HL-60 (cell line): ENCODE results near the gene ELF2.

Source experiments
- DNase-seq, 2 experiments: peaks; one replicate each; pipeline ENCODE4 v3.0.0-alpha.2; 2010 to 2020; ENCODE audit warnings: low read depth in 1 of 2, low spot score in 1 of 2
- H3K27ac ChIP-seq: fragments of 250-450 bp; sonication (Bioruptor Pico); replicated peaks from 2 replicates; pipeline ENCODE4 v1.5.1; 2020; ENCODE audit warnings: mild to moderate bottlenecking, moderate library complexity
- H3K27me3 ChIP-seq: fragments of 250-450 bp; sonication (Bioruptor Pico); 2 replicates; pipeline ENCODE4 v1.5.1; 2021; ENCODE audit warnings: mild to moderate bottlenecking, moderate library complexity; ENCODE audit not compliant: insufficient read depth, poor library complexity, severe bottlenecking
- H3K4me3 ChIP-seq: replicated peaks from 2 replicates; pipeline ENCODE4 v1.5.1; 2011; ENCODE audit warnings: mild to moderate bottlenecking, control low read depth, low read length; ENCODE audit not compliant: insufficient read depth
- GABPA ChIP-seq: IDR thresholded peaks from 2 replicates; pipeline ENCODE4 v1.6.1; 2012; ENCODE audit warnings: low read depth
- POLR2AphosphoS5 ChIP-seq: IDR thresholded peaks from 2 replicates; pipeline ENCODE4 v1.6.1; 2012; ENCODE audit warnings: low read depth
- SPI1 ChIP-seq: IDR thresholded peaks from 2 replicates; pipeline ENCODE4 v1.6.1; 2012; ENCODE audit warnings: low read depth, mild to moderate bottlenecking, borderline replicate concordance
- TF ChIP-seq, protein P1 (sequence below): IDR thresholded peaks from 2 replicates; pipeline ENCODE4 v1.6.1; 2012; ENCODE audit warnings: low read depth; ENCODE audit not compliant: insufficient replicate concordance
- TF ChIP-seq, protein P2 (sequence below): IDR thresholded peaks from one replicate; pipeline ENCODE4 v1.5.1; 2011; ENCODE audit warnings: low read length, control low read depth, inconsistent platforms; ENCODE audit not compliant: insufficient read depth

The ELF2 gene

DNA sequence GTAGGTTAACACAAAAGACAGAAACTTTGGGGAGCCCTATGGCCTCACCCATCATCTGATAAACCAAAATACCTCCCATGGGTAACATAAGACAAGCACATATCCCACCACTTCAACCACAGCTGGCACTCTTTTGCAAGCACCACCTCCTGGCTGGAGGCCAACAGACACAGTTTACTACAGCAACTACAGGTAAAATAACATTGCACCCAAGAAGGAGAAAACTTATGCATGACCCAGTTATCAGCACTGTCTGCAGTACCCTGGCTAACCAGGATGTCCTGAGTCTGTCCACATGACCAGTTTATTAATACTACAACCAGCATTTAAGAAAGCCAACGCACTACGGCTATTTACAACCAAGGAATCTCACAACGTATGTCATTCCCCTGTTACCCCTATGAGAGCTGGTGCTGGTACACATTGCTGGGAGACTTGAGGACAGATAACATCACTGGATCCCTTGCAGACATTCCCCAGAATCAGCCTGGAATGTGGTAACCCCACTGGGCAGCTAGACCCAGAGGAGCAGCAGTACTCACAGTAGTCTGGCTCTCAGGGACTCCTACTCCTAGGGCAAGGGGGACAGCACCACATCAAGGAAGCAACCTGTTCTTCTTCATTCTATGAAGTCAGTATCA, 32.0 kb downstream of the ELF2 start:
- Histone ChIP-seq H3K27me3 (no peaks in the 10 kb centered on the region), H3K4me3 (no peak overlapping the region), H3K27ac (no peak overlapping the region)
- TF ChIP-seq, protein P1, sequence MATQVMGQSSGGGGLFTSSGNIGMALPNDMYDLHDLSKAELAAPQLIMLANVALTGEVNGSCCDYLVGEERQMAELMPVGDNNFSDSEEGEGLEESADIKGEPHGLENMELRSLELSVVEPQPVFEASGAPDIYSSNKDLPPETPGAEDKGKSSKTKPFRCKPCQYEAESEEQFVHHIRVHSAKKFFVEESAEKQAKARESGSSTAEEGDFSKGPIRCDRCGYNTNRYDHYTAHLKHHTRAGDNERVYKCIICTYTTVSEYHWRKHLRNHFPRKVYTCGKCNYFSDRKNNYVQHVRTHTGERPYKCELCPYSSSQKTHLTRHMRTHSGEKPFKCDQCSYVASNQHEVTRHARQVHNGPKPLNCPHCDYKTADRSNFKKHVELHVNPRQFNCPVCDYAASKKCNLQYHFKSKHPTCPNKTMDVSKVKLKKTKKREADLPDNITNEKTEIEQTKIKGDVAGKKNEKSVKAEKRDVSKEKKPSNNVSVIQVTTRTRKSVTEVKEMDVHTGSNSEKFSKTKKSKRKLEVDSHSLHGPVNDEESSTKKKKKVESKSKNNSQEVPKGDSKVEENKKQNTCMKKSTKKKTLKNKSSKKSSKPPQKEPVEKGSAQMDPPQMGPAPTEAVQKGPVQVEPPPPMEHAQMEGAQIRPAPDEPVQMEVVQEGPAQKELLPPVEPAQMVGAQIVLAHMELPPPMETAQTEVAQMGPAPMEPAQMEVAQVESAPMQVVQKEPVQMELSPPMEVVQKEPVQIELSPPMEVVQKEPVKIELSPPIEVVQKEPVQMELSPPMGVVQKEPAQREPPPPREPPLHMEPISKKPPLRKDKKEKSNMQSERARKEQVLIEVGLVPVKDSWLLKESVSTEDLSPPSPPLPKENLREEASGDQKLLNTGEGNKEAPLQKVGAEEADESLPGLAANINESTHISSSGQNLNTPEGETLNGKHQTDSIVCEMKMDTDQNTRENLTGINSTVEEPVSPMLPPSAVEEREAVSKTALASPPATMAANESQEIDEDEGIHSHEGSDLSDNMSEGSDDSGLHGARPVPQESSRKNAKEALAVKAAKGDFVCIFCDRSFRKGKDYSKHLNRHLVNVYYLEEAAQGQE, result no peak
- TF ChIP-seq POLR2AphosphoS5 (no peak), SPI1 (no peak), GABPA (no peak)
- TF ChIP-seq, protein P2, sequence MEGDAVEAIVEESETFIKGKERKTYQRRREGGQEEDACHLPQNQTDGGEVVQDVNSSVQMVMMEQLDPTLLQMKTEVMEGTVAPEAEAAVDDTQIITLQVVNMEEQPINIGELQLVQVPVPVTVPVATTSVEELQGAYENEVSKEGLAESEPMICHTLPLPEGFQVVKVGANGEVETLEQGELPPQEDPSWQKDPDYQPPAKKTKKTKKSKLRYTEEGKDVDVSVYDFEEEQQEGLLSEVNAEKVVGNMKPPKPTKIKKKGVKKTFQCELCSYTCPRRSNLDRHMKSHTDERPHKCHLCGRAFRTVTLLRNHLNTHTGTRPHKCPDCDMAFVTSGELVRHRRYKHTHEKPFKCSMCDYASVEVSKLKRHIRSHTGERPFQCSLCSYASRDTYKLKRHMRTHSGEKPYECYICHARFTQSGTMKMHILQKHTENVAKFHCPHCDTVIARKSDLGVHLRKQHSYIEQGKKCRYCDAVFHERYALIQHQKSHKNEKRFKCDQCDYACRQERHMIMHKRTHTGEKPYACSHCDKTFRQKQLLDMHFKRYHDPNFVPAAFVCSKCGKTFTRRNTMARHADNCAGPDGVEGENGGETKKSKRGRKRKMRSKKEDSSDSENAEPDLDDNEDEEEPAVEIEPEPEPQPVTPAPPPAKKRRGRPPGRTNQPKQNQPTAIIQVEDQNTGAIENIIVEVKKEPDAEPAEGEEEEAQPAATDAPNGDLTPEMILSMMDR, result no peak
- DNase-seq, result peak in 1 of 2 experiments; percentile 53

DNA sequence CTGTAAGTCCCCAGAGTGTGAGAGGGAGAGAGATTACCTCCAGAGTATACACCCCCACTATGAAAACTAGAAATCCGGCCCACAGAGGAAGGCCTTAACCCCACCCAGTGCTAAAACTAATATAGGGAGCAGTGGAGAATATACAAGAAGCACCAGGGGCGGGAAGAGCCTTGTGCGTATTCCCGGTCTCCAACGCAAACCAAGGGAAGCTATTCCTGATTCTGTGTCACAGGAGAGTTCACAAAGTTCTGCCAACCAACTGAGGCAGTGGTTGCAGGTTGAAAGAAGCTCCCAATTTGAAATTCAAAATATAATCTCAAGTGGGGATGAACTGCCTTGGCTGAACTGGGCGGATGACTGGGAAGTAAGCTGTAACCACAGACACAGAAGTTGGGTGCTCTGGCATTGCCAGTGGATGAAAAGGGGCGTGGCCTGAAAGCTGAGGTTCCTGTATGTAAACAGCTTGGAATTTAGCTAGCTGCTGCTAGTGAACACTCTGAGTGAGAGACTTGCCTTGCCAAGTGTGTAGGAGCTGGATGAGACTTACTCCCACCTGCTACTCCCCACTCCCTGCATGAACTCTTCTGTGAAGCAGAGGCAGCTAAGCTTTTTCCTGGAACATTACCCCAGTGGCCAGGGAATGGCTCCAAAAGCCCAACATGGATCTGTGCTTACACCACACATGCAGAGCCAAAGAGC, 32.7 kb downstream of the ELF2 start:
- Histone ChIP-seq H3K27me3 (no peaks in the 10 kb centered on the region), H3K27ac (no peak overlapping the region), H3K4me3 (no peak overlapping the region)
- peak; percentile 34 to 86 for DNase-seq
- TF ChIP-seq, protein P2, result no peak
- TF ChIP-seq POLR2AphosphoS5, result no peak
- TF ChIP-seq, protein P1, result no peak
- no peak for TF ChIP-seq GABPA
- no peak for TF ChIP-seq SPI1

DNA sequence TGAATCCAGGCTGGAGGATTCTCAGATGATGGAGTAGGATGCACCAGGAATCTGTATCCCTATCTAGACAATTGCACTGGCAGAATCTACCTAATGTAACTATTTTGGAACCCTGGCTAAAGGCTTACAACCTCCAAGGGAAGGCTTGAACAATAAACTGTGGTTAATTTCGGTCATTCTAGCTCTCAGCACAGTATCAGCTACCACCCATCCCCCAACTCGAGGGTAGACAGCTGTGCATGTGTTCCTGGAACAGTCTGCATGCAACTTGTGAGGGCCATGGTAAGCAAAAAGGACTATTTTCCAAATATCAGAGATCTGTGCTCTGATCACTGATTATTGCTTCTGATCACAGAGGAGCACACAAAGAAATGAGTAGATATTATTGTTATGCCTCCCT, 34.0 kb downstream of the ELF2 start:
- DNase-seq, result no peak
- no peak overlapping the region for H3K4me3 ChIP-seq
- H3K27me3 ChIP-seq, result no peaks in the 10 kb centered on the region
- no peak for TF ChIP-seq GABPA
- TF ChIP-seq, protein P1, result no peak
- TF ChIP-seq, protein P2, result no peak
- TF ChIP-seq SPI1, result no peak
- TF ChIP-seq POLR2AphosphoS5, result no peak
- no peak overlapping the region for H3K27ac ChIP-seq
